ENCODE measurements around the gene RAPSN.
A peak's percentile ranks its signal among the peaks of the same experiment; 100 is the strongest.

RAPSN gene

GRCh38 chr11:47406896-47407745 is 41.8 kb downstream of the RAPSN start:
- no peak for DNase-seq

GRCh38 chr11:47403571-47403970 is 45.4 kb downstream of the RAPSN start:
- no peak for DNase-seq

- no peak for DNase-seq
Observed at GRCh38 chr11:47403135-47403534, 45.8 kb downstream of the RAPSN start.

GRCh38 chr11:47400768-47401279 is 48.1 kb downstream of the RAPSN start:
- DNase-seq: no peak

- no peak for DNase-seq
Observed at GRCh38 chr11:47399860-47400767, 48.8 kb downstream of the RAPSN start.

GRCh38 chr11:47398551-47398950 is 50.4 kb downstream of the RAPSN start:
- DNase-seq: no peak

GRCh38 chr11:47398011-47398410 is 50.9 kb downstream of the RAPSN start:
- no peak for DNase-seq

- no peak for DNase-seq
Observed at GRCh38 chr11:47396049-47396320, 53.0 kb downstream of the RAPSN start.

- DNase-seq: no peak
Observed at GRCh38 chr11:47395223-47396048, 53.5 kb downstream of the RAPSN start.

GRCh38 chr11:47394322-47395222 is 54.4 kb downstream of the RAPSN start:
- peak; percentile 84 for DNase-seq

GRCh38 chr11:47394050-47394321 is 55.0 kb downstream of the RAPSN start:
- no peak for DNase-seq

GRCh38 chr11:47393163-47394049 is 55.5 kb downstream of the RAPSN start:
- DNase-seq: peak; percentile 47

- no peak for DNase-seq
Observed at GRCh38 chr11:47392546-47393162, 56.3 kb downstream of the RAPSN start.

GRCh38 chr11:47391711-47392432 is 57.1 kb downstream of the RAPSN start:
- no peak for DNase-seq

- peak; percentile 82 for DNase-seq
Observed at GRCh38 chr11:47391077-47391583, 57.8 kb downstream of the RAPSN start.

GRCh38 chr11:47390422-47390760 is 58.5 kb downstream of the RAPSN start:
- DNase-seq: no peak

GRCh38 chr11:47389577-47390421 is 59.1 kb downstream of the RAPSN start:
- no peak for DNase-seq

GRCh38 chr11:47388697-47389576 is 60.0 kb downstream of the RAPSN start:
- peak; percentile 29 for DNase-seq

All from CD4-positive, alpha-beta T cell treated with Interleukin-15 for 1 hour (primary cell).